Fibroblast of skin of abdomen (primary cell): ENCODE results near the gene MYBPH. TPM values are rescaled to one million over a fixed set of nuclear protein-coding genes. Genes with fewer than 3 reads are reported as not detected.

Experiments used
- DNase-seq: peaks from one replicate; pipeline ENCODE4 v3.0.0-alpha.2; 2013
- polyA plus RNA-seq, 2 experiments: library from polyadenylated mRNA; unstranded; fragments of 120-200 nt; gene quantifications; one replicate each; pipeline ENCODE4 v1.2.1, GENCODE V29; 2013; ENCODE audit not compliant: insufficient read length in 2 of 2

The MYBPH gene
- polyA plus RNA-seq (2013, experiment 1 of 2; ENCODE audit: insufficient read length), result 1.2 TPM
- polyA plus RNA-seq (2013, experiment 2 of 2; ENCODE audit: insufficient read length), result 0.76 TPM

- no peak for DNase-seq
Observed at GRCh38 chr1:203175237-203175826, at the start of gene MYBPH. Gene MYBPH (minus strand): TSS chr1:203175826. CDS start chr1:203175755, 71 bp downstream.

- DNase-seq, result no peak
Observed at GRCh38 chr1:203225071-203225470, 49.4 kb upstream of the MYBPH start.

- DNase-seq, result no peak
Observed at GRCh38 chr1:203223012-203223775, 47.6 kb upstream of the MYBPH start.

GRCh38 chr1:203219934-203220333 is 44.3 kb upstream of the MYBPH start:
- DNase-seq, result no peak

GRCh38 chr1:203219171-203219570 is 43.5 kb upstream of the MYBPH start:
- DNase-seq, result no peak

- no peak for DNase-seq
Observed at GRCh38 chr1:203217668-203218067, 42.0 kb upstream of the MYBPH start.

GRCh38 chr1:203217139-203217655 is 41.6 kb upstream of the MYBPH start:
- DNase-seq, result no peak

GRCh38 chr1:203216274-203217138 is 40.9 kb upstream of the MYBPH start:
- peak; percentile 58 for DNase-seq

- no peak for DNase-seq
Observed at GRCh38 chr1:203215573-203215972, 39.9 kb upstream of the MYBPH start.

- no peak for DNase-seq
Observed at GRCh38 chr1:203214871-203215270, 39.2 kb upstream of the MYBPH start.

- no peak for DNase-seq
Observed at GRCh38 chr1:203213126-203213525, 37.5 kb upstream of the MYBPH start.

GRCh38 chr1:203211812-203212211 is 36.2 kb upstream of the MYBPH start:
- DNase-seq, result no peak

- no peak for DNase-seq
Observed at GRCh38 chr1:203210988-203211387, 35.4 kb upstream of the MYBPH start.

- DNase-seq, result no peak
Observed at GRCh38 chr1:203210350-203210749, 34.7 kb upstream of the MYBPH start.

- no peak for DNase-seq
Observed at GRCh38 chr1:203208181-203208580, 32.6 kb upstream of the MYBPH start.

- no peak for DNase-seq
Observed at GRCh38 chr1:203207751-203208150, 32.1 kb upstream of the MYBPH start.

- peak; percentile 23 for DNase-seq
Observed at GRCh38 chr1:203206129-203206687, 30.6 kb upstream of the MYBPH start.

GRCh38 chr1:203204756-203205155 is 29.1 kb upstream of the MYBPH start:
- no peak for DNase-seq

- DNase-seq, result peak; percentile 76
Observed at GRCh38 chr1:203202431-203203245, 27.0 kb upstream of the MYBPH start.

GRCh38 chr1:203201516-203202205 is 26.0 kb upstream of the MYBPH start:
- no peak for DNase-seq

GRCh38 chr1:203200916-203201315 is 25.3 kb upstream of the MYBPH start:
- no peak for DNase-seq
